ENCODE results near the gene RNF166. TPM values are rescaled to one million over a fixed set of nuclear protein-coding genes. Genes with fewer than 3 reads are reported as not detected.

The RNF166 gene
- polyA plus RNA-seq, 3 donors: 99.3 to 255 (median 120) TPM

- WGBS (ENCODE audit: insufficient coverage): under 1% methylated on average over 23 of the region's 25 CpGs
- Mint-ChIP-seq H3K36me3 (peaks cover 9 to 11% of the 10 kb centered on the region in 2 donors), H3K4me3 (peak overlapping the region; percentile 80 to 86), H3K4me1 (peaks cover 59% of the 10 kb centered on the region), H3K9me3 (no peaks in the 10 kb centered on the region), H3K27me3 (ENCODE audit: low read depth in 3 of 3) (peaks cover 13 to 19% (median 15%) of the 10 kb centered on the region in 3 donors), H3K27ac (peak overlapping the region in 5 of 7 donors; percentile 42 to 83 (median 58))
- peaks cover 22% of the 10 kb centered on the region for H3K79me2 ChIP-seq (ENCODE audit: insufficient read depth, low read length)
- intact Hi-C loops (cut with micrococcal nuclease): loop anchor here (2.0 to 10.0 kb wide), 5 partner anchors 15 to 91 kb away; partner anchors contain the start of genes CYBA (in 2 of the 2) and IL17C (in 1 of the 2)
- no peak for DNase-seq
- no peak for TF ChIP-seq CTCF (IDR thresholded peaks at IDR 0.05)
- H3K4me1 ChIP-seq (ENCODE audit: control insufficient read depth in 1 of 2, insufficient read depth in 2 of 2, low read length in 2 of 2): peaks cover 63 to 69% of the 10 kb centered on the region in 2 donors
- no peaks in the 10 kb centered on the region for H3K27me3 ChIP-seq (ENCODE audit: control insufficient read depth in 2 of 2, insufficient read depth in 2 of 2, low read length in 2 of 2)
- peak overlapping the region; percentile 78 for H3K9ac ChIP-seq (ENCODE audit: insufficient read depth, low read length, poor library complexity, severe bottlenecking)
- peak overlapping the region; percentile 41 to 77 for H3K27ac ChIP-seq (ENCODE audit: low read depth in 1 of 2, low read length in 2 of 2)
- peak overlapping the region; percentile 91 for H3K4me2 ChIP-seq (replicated peaks; ENCODE audit: extremely low read depth, low read length, poor library complexity, severe bottlenecking)
- H3K9me3 ChIP-seq (replicated peaks in 1 of 2; ENCODE audit: control insufficient read depth in 1 of 2, insufficient read depth in 1 of 2, low read length in 2 of 2): no peaks in the 10 kb centered on the region
- H2AFZ ChIP-seq (ENCODE audit: insufficient read depth, low read depth, low read length, poor library complexity, severe bottlenecking): peak overlapping the region; percentile 76
- H3K4me3 ChIP-seq (replicated peaks in 1 of 3; ENCODE audit: low read depth in 2 of 3, low read length in 3 of 3): peak overlapping the region; percentile 71 to 94 (median 89)
- peaks cover 0 to 2% of the 10 kb centered on the region in 2 donors for H3K36me3 ChIP-seq (replicated peaks in 1 of 2; ENCODE audit: control insufficient read depth in 1 of 2, insufficient read depth in 2 of 2, low read length in 2 of 2)
- peaks cover 4% of the 10 kb centered on the region for H4K20me1 ChIP-seq (ENCODE audit: insufficient read depth, low read length)
Observed at GRCh38 chr16:88686062-88686438, 20.2 kb downstream of the RNF166 start.

- peaks cover 22% of the 10 kb centered on the region for H3K79me2 ChIP-seq (ENCODE audit: insufficient read depth, low read length)
- peak overlapping the region; percentile 57 to 87 (median 79) for H3K27ac Mint-ChIP-seq
- H4K20me1 ChIP-seq (ENCODE audit: insufficient read depth, low read length): peaks cover 4% of the 10 kb centered on the region
- peaks cover 63 to 69% of the 10 kb centered on the region in 2 donors for H3K4me1 ChIP-seq (ENCODE audit: control insufficient read depth in 1 of 2, insufficient read depth in 2 of 2, low read length in 2 of 2)
- H3K27me3 Mint-ChIP-seq (ENCODE audit: low read depth in 3 of 3): peaks cover 12 to 19% (median 13%) of the 10 kb centered on the region in 3 donors
- peak overlapping the region; percentile 41 to 77 for H3K27ac ChIP-seq (ENCODE audit: low read depth in 1 of 2, low read length in 2 of 2)
- H3K4me1 Mint-ChIP-seq: peaks cover 58% of the 10 kb centered on the region
- intact Hi-C loops (cut with micrococcal nuclease): loop anchor here (2.0 to 10.0 kb wide), 6 partner anchors 15 to 91 kb away; partner anchors contain the start of genes CYBA (in 2 of the 2), IL17C (in 1 of the 2) and MVD (in 1 of the 2)
- H3K4me3 ChIP-seq (replicated peaks in 1 of 3; ENCODE audit: low read depth in 2 of 3, low read length in 3 of 3): peak overlapping the region; percentile 71 to 94 (median 89)
- H3K9me3 Mint-ChIP-seq: no peaks in the 10 kb centered on the region
- peaks cover 0 to 8% of the 10 kb centered on the region in 2 donors for H3K36me3 ChIP-seq (replicated peaks in 1 of 2; ENCODE audit: control insufficient read depth in 1 of 2, insufficient read depth in 2 of 2, low read length in 2 of 2)
- WGBS (ENCODE audit: insufficient coverage): 4% methylated on average over 17 of the region's 33 CpGs
- no peaks in the 10 kb centered on the region for H3K27me3 ChIP-seq (ENCODE audit: control insufficient read depth in 2 of 2, insufficient read depth in 2 of 2, low read length in 2 of 2)
- DNase-seq: peak; percentile 72 to 82 (median 78)
- H3K9me3 ChIP-seq (replicated peaks in 1 of 2; ENCODE audit: control insufficient read depth in 1 of 2, insufficient read depth in 1 of 2, low read length in 2 of 2): no peaks in the 10 kb centered on the region
- H3K4me3 Mint-ChIP-seq: peak overlapping the region; percentile 80 to 86
- peak; percentile 99 for TF ChIP-seq CTCF (IDR thresholded peaks at IDR 0.05)
- peaks cover 12 to 16% of the 10 kb centered on the region in 2 donors for H3K36me3 Mint-ChIP-seq
- H2AFZ ChIP-seq (ENCODE audit: insufficient read depth, low read depth, low read length, poor library complexity, severe bottlenecking): peak overlapping the region; percentile 76
- H3K4me2 ChIP-seq (replicated peaks; ENCODE audit: extremely low read depth, low read length, poor library complexity, severe bottlenecking): peak overlapping the region; percentile 91
- peak overlapping the region; percentile 78 for H3K9ac ChIP-seq (ENCODE audit: insufficient read depth, low read length, poor library complexity, severe bottlenecking)
Observed at GRCh38 chr16:88685156-88686061, 20.8 kb downstream of the RNF166 start.

Data from CD14-positive monocyte (primary cell).